Retina (tissue), 1 donor: Measurements from ENCODE around the gene CBLC.

Experiments used
- DNase-seq: peaks from one replicate; pipeline ENCODE4 v3.0.0-alpha.2; 2016

The CBLC gene

GRCh38 chr19:44746946-44747738 is 30.5 kb upstream of the CBLC start:
- DNase-seq = no peak

GRCh38 chr19:44747739-44748425 is 29.8 kb upstream of the CBLC start:
- no peak for DNase-seq

GRCh38 chr19:44748426-44749254 is 29.1 kb upstream of the CBLC start, which contains the start of gene BCL3:
TSS of gene BCL3 (plus strand) at chr19:44748708. CDS start at chr19:44748791, 83 bp downstream.
- no peak for DNase-seq

- no peak for DNase-seq
Measured at GRCh38 chr19:44749292-44749691, 28.4 kb upstream of the CBLC start.

- DNase-seq = no peak
Measured at GRCh38 chr19:44749994-44750393, 27.7 kb upstream of the CBLC start.

DNA sequence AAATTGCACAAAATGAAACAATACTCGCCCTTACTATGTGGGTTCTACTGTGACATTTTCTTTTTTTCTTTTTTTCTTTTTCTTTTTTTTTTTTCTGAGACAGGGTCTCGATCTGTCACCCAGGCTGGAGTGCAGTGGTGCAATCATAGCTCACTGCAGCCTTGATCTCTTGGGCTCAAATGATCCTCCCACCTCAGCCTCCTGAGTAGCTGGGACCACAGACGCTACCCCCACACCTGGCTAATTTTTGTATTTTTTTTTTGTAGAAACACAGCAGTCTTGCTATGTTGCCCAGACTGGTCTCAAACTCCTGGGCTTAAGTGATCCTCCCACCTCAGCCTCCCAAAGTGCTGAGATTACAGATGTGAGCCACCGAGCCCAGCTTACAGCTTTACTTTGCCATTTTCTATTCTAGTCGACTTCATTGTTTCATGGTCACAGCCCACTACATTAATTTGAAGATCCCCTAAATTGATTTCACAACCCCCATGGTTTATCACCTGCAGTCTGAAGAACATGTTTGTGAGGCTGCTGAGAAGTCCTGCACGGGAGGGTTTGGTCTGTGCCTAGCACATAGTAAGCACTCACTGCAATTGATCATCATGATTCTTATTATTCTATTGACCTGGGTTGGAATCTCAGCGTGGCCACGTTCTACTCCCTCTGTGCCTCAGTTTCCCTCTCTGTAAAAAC is 25.4 kb upstream of the CBLC start:
- no peak for DNase-seq

GRCh38 chr19:44752816-44753625 is 24.7 kb upstream of the CBLC start:
- peak; percentile 54 for DNase-seq

DNA sequence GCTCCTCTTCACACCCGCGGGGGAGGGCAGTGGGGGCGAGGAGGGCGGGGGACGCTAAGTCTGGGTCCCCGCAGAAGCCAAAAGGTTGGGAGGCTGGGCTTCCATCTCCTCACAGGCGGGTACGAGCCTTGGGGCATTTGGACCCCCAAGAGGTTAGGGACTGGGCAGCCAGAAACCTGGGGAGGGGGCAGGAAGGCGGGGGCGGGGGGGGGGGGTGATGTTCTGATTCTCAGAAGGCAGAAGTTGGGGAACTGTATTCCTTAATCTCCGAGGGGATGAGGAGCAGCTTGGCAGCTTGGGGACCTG is 24.1 kb upstream of the CBLC start:
- DNase-seq = no peak

DNA sequence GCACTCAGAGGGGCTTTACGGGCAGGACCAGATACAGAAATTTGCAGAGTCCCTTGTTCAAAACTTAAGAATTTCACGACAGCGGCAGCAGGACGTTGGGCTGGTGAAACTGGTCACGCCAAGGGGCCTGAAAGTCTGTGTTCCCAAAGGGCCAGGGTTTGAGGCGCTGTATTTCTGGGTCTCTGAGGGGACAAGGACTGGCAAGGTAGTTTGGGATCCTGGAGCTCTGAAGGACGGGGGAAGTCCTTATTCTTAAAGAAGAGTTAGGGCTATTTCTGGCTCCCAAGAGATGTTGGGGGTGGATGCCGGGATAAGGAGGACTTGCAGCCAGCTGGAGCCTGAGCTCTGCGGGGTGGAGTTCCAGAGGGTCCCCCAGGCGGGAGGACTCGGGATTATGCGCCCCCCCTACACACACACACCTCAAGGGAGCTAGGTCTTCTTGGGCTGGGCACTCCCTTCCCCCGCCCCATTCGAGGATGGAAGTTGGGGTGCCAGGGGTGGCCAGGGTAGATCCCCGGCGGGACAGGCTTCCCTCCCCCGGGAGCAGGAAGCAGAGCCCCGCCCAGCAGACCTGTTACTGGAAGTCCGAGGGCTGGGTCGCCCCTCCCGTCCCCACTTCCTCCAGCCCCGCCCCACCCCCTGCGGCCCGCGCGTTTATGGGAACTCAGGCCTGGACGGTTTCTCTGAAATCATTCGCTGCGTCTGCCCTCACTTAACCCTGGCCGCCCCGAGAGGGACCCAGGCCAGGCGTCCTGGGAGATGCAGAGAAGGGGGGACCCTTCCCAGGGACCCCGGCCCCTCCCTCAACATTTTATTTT is 23.5 kb upstream of the CBLC start:
- no peak for DNase-seq

DNA sequence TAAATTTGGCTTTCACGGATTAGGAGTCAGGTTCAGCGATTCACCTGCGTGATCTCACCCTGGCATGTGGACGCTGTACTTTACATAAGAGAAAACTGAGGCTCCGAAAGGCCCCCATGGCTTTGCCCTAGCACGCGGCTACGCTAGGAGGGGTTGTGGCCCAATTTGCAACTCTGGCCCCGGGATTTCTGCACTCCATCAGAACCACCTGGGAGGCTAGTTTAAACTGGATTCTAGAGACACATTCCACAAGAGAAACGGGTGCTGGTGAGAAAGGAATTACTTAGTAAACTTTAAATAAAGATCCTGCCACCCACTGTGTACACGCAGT is 23.0 kb upstream of the CBLC start:
- no peak for DNase-seq

DNA sequence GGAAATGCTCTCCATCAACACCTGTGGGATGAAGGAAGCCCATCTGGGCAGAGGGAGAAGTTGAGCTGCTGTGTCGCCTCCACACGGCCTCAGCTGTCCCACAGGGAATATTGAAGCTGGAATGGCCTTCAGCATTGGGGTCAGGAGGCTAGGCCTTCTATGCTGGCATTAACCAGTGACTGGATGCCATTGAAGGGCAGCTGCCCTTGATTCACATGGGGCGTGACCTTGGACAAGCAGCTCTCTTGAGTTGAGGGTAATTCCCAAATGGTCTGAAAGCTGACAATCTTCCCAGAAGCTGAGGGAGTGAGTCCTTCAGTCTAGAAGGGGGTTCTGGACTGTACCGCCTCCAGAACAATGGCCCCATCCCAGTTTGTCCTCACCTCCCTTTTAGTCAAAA is 22.5 kb upstream of the CBLC start:
- no peak for DNase-seq

- no peak for DNase-seq
Measured at GRCh38 chr19:44756089-44756562, 21.6 kb upstream of the CBLC start.

DNA sequence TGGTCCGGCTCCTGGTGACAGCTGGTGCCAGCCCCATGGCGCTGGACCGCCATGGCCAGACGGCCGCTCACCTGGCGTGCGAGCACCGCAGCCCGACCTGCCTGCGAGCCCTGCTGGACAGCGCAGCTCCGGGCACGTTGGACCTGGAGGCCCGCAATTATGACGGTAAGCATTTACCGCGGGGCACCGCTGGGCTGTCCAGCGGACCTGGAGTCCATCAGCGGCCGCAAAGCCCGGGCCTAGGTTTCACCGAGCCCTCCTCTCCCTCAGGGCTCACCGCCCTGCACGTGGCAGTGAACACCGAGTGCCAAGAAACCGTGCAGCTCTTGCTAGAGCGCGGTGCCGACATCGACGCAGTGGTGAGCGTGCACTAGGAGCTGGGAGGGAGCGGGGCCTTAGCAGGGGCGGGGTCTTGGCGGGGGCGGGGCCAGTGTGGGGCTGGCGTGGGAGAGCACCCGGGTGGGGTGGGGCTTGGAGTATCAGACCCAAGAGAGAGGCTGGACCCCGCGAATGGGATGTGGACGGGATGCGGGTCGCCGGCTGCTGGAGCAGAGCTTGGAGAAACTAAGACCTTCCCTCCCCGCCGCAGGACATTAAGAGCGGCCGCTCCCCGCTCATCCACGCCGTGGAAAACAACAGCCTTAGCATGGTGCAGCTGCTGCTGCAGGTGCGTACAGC is 20.5 kb upstream of the CBLC start:
- DNase-seq = peak; percentile 68

DNA sequence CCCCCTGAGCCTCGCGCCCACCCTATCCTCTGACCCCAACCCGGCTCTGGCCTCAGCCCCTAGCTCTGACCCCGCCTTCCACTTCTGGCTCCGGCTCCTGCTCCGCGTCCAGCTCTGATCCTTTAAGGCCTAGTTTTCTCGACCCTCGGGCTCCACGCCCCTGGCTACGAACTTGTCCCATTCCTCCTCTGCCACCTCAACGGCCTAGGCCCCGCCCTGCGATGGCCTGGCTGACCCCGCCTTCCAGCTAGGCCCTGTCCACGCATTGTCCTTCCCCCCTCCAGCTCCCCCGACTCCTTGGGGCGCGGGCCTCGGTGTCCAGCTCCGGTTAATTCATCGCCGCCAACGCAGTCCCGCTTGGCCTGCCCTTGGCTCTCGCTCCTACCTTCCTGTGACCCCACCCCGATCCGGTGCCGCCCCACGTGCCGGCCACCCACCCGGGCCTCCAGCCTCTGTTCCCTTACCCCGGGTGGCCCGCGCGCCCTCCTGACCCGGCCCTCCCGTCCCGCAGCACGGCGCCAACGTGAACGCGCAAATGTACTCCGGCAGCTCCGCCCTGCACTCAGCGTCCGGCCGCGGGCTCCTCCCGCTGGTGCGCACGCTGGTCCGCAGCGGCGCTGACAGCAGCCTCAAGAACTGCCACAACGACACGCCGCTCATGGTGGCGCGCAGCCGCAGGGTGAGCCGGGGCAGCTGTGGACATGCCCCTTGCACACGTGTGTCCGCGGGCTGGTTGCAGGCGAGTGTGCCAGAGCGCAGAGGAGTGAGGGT is 19.8 kb upstream of the CBLC start:
- peak; percentile 83 for DNase-seq

DNA sequence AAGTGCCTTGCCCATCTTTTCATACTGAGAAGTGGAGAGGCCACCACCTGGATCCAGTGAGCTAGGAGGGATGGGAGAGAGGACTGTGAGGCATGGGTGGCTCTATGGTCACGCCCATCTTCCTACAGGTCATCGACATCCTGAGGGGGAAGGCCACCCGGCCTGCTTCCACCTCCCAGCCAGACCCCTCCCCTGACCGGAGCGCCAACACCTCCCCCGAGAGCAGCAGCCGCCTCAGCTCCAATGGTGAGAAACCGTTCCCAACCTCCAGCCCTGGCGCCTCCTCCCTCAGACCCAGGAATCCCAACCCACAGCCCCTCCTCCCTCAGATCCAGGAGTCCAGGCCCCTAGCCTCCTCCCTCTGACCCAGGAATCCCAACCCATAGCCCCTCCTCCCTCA is 19.1 kb upstream of the CBLC start:
- DNase-seq = no peak

- DNase-seq = no peak
Measured at GRCh38 chr19:44759083-44759804, 18.4 kb upstream of the CBLC start.

DNA sequence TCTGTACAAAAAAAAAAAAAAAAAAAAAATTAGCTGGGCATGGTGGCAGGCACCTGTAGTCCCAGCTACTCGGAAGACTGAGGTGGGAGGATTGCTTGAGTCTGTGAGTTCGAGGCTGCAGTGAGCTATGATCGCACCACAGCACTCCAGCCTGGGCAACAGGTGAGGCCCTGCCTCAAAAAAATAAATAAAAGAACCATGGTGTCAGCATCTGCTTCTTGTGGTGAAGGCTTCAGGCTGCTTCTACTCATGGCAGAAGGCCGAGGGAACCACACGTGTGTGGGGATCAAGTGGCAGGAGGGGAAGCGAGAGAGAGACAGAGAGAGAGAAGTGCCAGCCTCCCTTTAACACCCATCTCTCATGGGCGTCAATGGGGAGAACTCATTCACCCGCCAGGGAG is 15.7 kb upstream of the CBLC start:
- no peak for DNase-seq

DNA sequence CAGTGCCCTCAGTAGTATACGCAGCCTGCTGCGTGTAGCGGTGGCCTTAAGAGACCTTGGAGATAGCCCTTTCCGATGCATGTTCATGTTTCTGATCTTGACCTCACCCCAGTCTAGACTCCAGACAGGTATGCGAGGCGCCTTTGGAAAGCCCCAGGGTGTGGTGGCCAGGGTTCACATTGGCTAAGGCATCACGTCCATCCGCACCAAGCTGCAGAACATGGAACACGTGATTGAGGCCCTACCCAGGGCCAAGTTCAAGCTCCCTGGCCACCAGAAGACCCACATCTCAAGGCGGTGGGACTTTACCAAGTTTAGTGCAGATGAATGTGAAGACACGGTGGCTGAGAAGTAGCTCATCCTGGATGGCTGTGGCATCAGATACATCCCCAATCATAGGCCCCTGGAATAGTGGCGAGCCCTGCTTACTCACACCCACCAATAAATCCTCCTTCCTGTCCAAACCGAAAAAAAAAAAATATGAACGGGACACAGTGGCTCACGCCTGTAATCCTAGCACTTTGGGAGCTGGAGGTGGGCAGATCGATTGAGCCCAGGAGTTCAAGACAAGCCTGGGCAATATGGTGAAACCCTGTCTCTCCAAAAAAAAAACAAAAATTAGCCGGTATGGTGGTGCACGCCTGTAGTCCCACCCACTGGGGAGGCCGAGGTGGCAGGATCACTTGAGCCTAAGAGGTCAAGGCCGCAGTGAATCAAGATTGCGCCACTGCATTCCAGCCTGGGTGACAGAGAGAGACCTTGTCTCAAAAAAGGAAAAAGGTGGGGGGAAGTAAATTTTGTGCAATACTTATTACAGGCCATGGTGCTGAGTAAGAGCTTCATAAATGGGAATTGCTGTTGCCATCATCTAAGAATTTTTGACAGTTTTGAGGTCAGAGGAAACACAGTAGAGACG is 12.4 kb upstream of the CBLC start:
- DNase-seq = no peak
